ENCODE results near the gene ANKRD44. TPM values are rescaled to one million over a fixed set of nuclear protein-coding genes. Genes with fewer than 3 reads are reported as not detected.

Gene ANKRD44
- total RNA-seq, 1 experiment from 2014 or later = 2.4 TPM

GRCh38 chr2:197354169-197354558, 43.6 kb upstream of the ANKRD44 start:
- Histone ChIP-seq H3K4me1 (ENCODE audit: insufficient read depth, low read length) (peaks cover 10% of the 10 kb centered on the region), H3K27me3 (ENCODE audit: low read length) (no peaks in the 10 kb centered on the region), H3K9ac (ENCODE audit: low read length) (no peak overlapping the region), H3K36me3 (ENCODE audit: low read depth, low read length) (no peaks in the 10 kb centered on the region), H3K27ac (ENCODE audit: low read length) (no peak overlapping the region), H4K20me1 (ENCODE audit: low read length) (no peaks in the 10 kb centered on the region), H3F3A (ENCODE audit: low read length, unreplicated experiment) (no peaks in the 10 kb centered on the region), H2AFZ (ENCODE audit: low read length) (no peak overlapping the region), H3K4me3 (ENCODE audit: low read length) (no peak overlapping the region), H3K4me2 (ENCODE audit: low read length) (no peak overlapping the region), H3K79me2 (ENCODE audit: low read length) (no peaks in the 10 kb centered on the region), H3K9me2 (replicated peaks; ENCODE audit: low read length) (no peaks in the 10 kb centered on the region), H3K9me3 (ENCODE audit: low read length) (no peaks in the 10 kb centered on the region)
- BruUV-seq (replicated peaks) = no TSS peak
- intact Hi-C loops (cut with micrococcal nuclease) = no loop called here
- DNase-seq (no peak), ATAC-seq (no peak)
- ChIA-PET POLR2A (ENCODE audit: unreplicated experiment) (no interaction called here), CTCF (no interaction called here)
- TF ChIP-seq EZH2phosphoT487 (IDR thresholded peaks at IDR 0.05; ENCODE audit: borderline replicate concordance, low read length) = no peak

GRCh38 chr2:197353393-197354168, 43.0 kb upstream of the ANKRD44 start:
- no peak overlapping the region for H3K27ac ChIP-seq (ENCODE audit: low read length)
- no peaks in the 10 kb centered on the region for H3K36me3 ChIP-seq (ENCODE audit: low read depth, low read length)
- H3K27me3 ChIP-seq (ENCODE audit: low read length) = no peaks in the 10 kb centered on the region
- CTCF ChIA-PET = no interaction called here
- H4K20me1 ChIP-seq (ENCODE audit: low read length) = no peaks in the 10 kb centered on the region
- no peak for DNase-seq
- peaks cover 10% of the 10 kb centered on the region for H3K4me1 ChIP-seq (ENCODE audit: insufficient read depth, low read length)
- no peak overlapping the region for H3K4me2 ChIP-seq (ENCODE audit: low read length)
- no peaks in the 10 kb centered on the region for H3K9me3 ChIP-seq (ENCODE audit: low read length)
- no TSS peak for BruUV-seq (replicated peaks)
- H3K9me2 ChIP-seq (replicated peaks; ENCODE audit: low read length) = no peaks in the 10 kb centered on the region
- H3K4me3 ChIP-seq (ENCODE audit: low read length) = no peak overlapping the region
- H3K79me2 ChIP-seq (ENCODE audit: low read length) = no peaks in the 10 kb centered on the region
- H3K9ac ChIP-seq (ENCODE audit: low read length) = no peak overlapping the region
- POLR2A ChIA-PET (ENCODE audit: unreplicated experiment) = no interaction called here
- no peaks in the 10 kb centered on the region for H3F3A ChIP-seq (ENCODE audit: low read length, unreplicated experiment)
- no peak overlapping the region for H2AFZ ChIP-seq (ENCODE audit: low read length)
- TF ChIP-seq EZH2 (IDR thresholded peaks at IDR 0.05; ENCODE audit: low read length, unreplicated experiment) (no peak), EZH2phosphoT487 (IDR thresholded peaks at IDR 0.05; ENCODE audit: borderline replicate concordance, low read length) (no peak), CTCF (conservative IDR thresholded peaks at IDR 0.05; ENCODE audit: low read depth, low read length) (no peak)
- intact Hi-C loops (cut with micrococcal nuclease) = no loop called here
- no peak for ATAC-seq

- no peaks in the 10 kb centered on the region for H3K36me3 ChIP-seq (ENCODE audit: low read depth, low read length)
- CTCF ChIA-PET = no interaction called here
- no peak overlapping the region for H3K4me3 ChIP-seq (ENCODE audit: low read length)
- H3K79me2 ChIP-seq (ENCODE audit: low read length) = no peaks in the 10 kb centered on the region
- TF ChIP-seq EZH2phosphoT487 (IDR thresholded peaks at IDR 0.05; ENCODE audit: borderline replicate concordance, low read length) (no peak), CTCF (conservative IDR thresholded peaks at IDR 0.05; ENCODE audit: low read depth, low read length) (no peak), EZH2 (IDR thresholded peaks at IDR 0.05; ENCODE audit: low read length, unreplicated experiment) (no peak)
- H2AFZ ChIP-seq (ENCODE audit: low read length) = no peak overlapping the region
- H3K4me1 ChIP-seq (ENCODE audit: insufficient read depth, low read length) = peaks cover 10% of the 10 kb centered on the region
- no TSS peak for BruUV-seq (replicated peaks)
- no peaks in the 10 kb centered on the region for H3K9me3 ChIP-seq (ENCODE audit: low read length)
- H3K27ac ChIP-seq (ENCODE audit: low read length) = no peak overlapping the region
- POLR2A ChIA-PET (ENCODE audit: unreplicated experiment) = no interaction called here
- DNase-seq = no peak
- H3K9ac ChIP-seq (ENCODE audit: low read length) = no peak overlapping the region
- H3F3A ChIP-seq (ENCODE audit: low read length, unreplicated experiment) = no peaks in the 10 kb centered on the region
- H3K9me2 ChIP-seq (replicated peaks; ENCODE audit: low read length) = no peaks in the 10 kb centered on the region
- no peaks in the 10 kb centered on the region for H4K20me1 ChIP-seq (ENCODE audit: low read length)
- H3K27me3 ChIP-seq (ENCODE audit: low read length) = no peaks in the 10 kb centered on the region
- ATAC-seq = no peak
- H3K4me2 ChIP-seq (ENCODE audit: low read length) = no peak overlapping the region
- intact Hi-C loops (cut with micrococcal nuclease) = no loop called here
Measured at GRCh38 chr2:197349699-197350098, 39.1 kb upstream of the ANKRD44 start.

Data from PC-3 (cell line).